ENCODE data around the gene CCHCR1. TPM values are rescaled to one million over a fixed set of nuclear protein-coding genes. Genes with fewer than 3 reads are reported as not detected.
A peak's percentile ranks its signal among the peaks of the same experiment; 100 is the strongest.

The CCHCR1 gene
- total RNA-seq, 1 experiment from 2014 or later: 45.5 TPM

GRCh38 chr6:31139599-31139998 is 18.0 kb downstream of the CCHCR1 start:
- H3K79me1 ChIP-seq (ENCODE audit: insufficient read depth, low read depth, low read length, poor library complexity, severe bottlenecking): no peaks in the 10 kb centered on the region
- H3K23me2 ChIP-seq (ENCODE audit: insufficient read length, low read depth, low read length, poor library complexity, severe bottlenecking): no peaks in the 10 kb centered on the region
- no peak overlapping the region for H3K14ac ChIP-seq (ENCODE audit: insufficient read depth, low read length)
- no peak overlapping the region for H2BK12ac ChIP-seq (ENCODE audit: insufficient read length, low read depth, low read length)
- no peak overlapping the region for H4K91ac ChIP-seq (ENCODE audit: insufficient read length, low read depth, low read length)
- peaks cover 10 to 24% (median 20%) of the 10 kb centered on the region in 3 experiments for H3K36me3 Mint-ChIP-seq (ENCODE audit: insufficient read depth in 1 of 3, low read depth in 3 of 3)
- H2AK5ac ChIP-seq (ENCODE audit: insufficient read length, low read length): no peak overlapping the region
- peak overlapping the region in 1 of 2 experiments; percentile 48; a peak in 2 of 5 replicates for H3K4me3 Mint-ChIP-seq
- no peak overlapping the region for H3K4ac ChIP-seq (ENCODE audit: low read depth, low read length)
- no peaks in the 10 kb centered on the region for H4K20me1 ChIP-seq (ENCODE audit: control insufficient read depth, insufficient read depth, insufficient read length)
- H3K27ac ChIP-seq (ENCODE audit: insufficient read length, low read depth, low read length): no peak overlapping the region
- H4K5ac ChIP-seq (ENCODE audit: insufficient read length, low read depth, low read length): no peak overlapping the region
- H3K27ac Mint-ChIP-seq: peak overlapping the region; percentile 48 to 90 (median 53); a peak in 5 of 7 replicates
- no peaks in the 10 kb centered on the region for H3K9me3 ChIP-seq (ENCODE audit: control insufficient read depth, low read depth, low read length)
- H3K4me1 Mint-ChIP-seq: peaks cover 43 to 49% of the 10 kb centered on the region in 2 experiments
- no peak overlapping the region for H3K4me2 ChIP-seq (ENCODE audit: insufficient read depth, insufficient read length, low read length)
- H3K4me1 ChIP-seq (ENCODE audit: insufficient read depth, low read length): peaks cover 7% of the 10 kb centered on the region; the same call in 1 of the 2 replicates
- no peaks in the 10 kb centered on the region for H3K79me2 ChIP-seq (ENCODE audit: insufficient read depth, low read length)
- no peak for TF ChIP-seq CTCF (conservative IDR thresholded peaks at IDR 0.05)
- H3K23ac ChIP-seq (ENCODE audit: insufficient read length, low read depth, low read length): no peak overlapping the region
- H3K27me3 ChIP-seq (ENCODE audit: insufficient read depth, low read length): no peaks in the 10 kb centered on the region
- no peaks in the 10 kb centered on the region; a peak in 1 of 5 replicates for H3K9me3 Mint-ChIP-seq
- no peaks in the 10 kb centered on the region; the same call in none of the 2 replicates for H3K27me3 Mint-ChIP-seq (ENCODE audit: low read depth)
- H2BK20ac ChIP-seq (ENCODE audit: low read depth, low read length, poor library complexity, severe bottlenecking): no peak overlapping the region
- H2AFZ ChIP-seq (ENCODE audit: low read length): no peak overlapping the region
- no peak overlapping the region for H2BK5ac ChIP-seq (ENCODE audit: insufficient read length, low read length)
- no peak overlapping the region for H3K56ac ChIP-seq (ENCODE audit: insufficient read length, low read depth, low read length)
- DNase-seq: peak; percentile 81
- H3T11ph ChIP-seq (ENCODE audit: low read length): no peak overlapping the region
- no peak overlapping the region for H2BK15ac ChIP-seq (ENCODE audit: low read depth, low read length)
- H3K18ac ChIP-seq (ENCODE audit: insufficient read length, low read depth, low read length): no peak overlapping the region
- no CpG with 5 or more reads among the region's 4 CpGs for WGBS (ENCODE audit: extremely low coverage, insufficient read length, low lambda C conversion rate)
- no peak overlapping the region for H3K9ac ChIP-seq (ENCODE audit: extremely low read depth, insufficient read length, low read length)
- no peak overlapping the region for H4K8ac ChIP-seq (replicated peaks; ENCODE audit: insufficient read length, low read depth, low read length)
- H2BK120ac ChIP-seq (ENCODE audit: low read depth, low read length, poor library complexity, severe bottlenecking): no peak overlapping the region
